SK-N-SH (cell line): ENCODE results near the gene LCE1D. TPM values are rescaled to one million over a fixed set of nuclear protein-coding genes. Genes with fewer than 3 reads are reported as not detected.

Experiments
- FOSL2 ChIP-seq: IDR thresholded peaks from 2 replicates; pipeline ENCODE4 v1.4.0; 2012; ENCODE audit warnings: low read depth, mild to moderate bottlenecking, moderate library complexity, borderline replicate concordance
- FOXM1 ChIP-seq: IDR thresholded peaks from 2 replicates; pipeline ENCODE4 v1.4.0; 2012; ENCODE audit warnings: low read depth, mild to moderate bottlenecking
- NFIC ChIP-seq: IDR thresholded peaks from 2 replicates; pipeline ENCODE4 v1.4.0; 2012; ENCODE audit warnings: borderline replicate concordance
- NRF1 ChIP-seq: IDR thresholded peaks from 2 replicates; pipeline ENCODE4 v1.6.1; 2012; ENCODE audit warnings: low read depth, mild to moderate bottlenecking, low read length
- TEAD4 ChIP-seq: IDR thresholded peaks from 2 replicates; pipeline ENCODE4 v1.4.0; 2012; ENCODE audit warnings: mild to moderate bottlenecking, borderline replicate concordance; ENCODE audit not compliant: insufficient read depth
- polyA plus RNA-seq, 3 experiments: library from polyadenylated mRNA; depleted of rRNA; stranded (reverse); fragments of >200 nt; gene quantifications; 2 replicates each; pipeline ENCODE4 v1.2.3, GENCODE V29; 2012
- TF ChIP-seq, protein P1 (sequence below): fragments of 200-600 bp; sonication (generic); IDR thresholded peaks from 2 replicates; pipeline ENCODE4 v1.6.1; 2017; ENCODE audit warnings: antibody characterized with exemption, mild to moderate bottlenecking, moderate library complexity

LCE1D gene
- polyA plus RNA-seq, 1 of the 3 experiments (the other 2 are of a cell fraction) = not detected

- TF ChIP-seq, protein P1, sequence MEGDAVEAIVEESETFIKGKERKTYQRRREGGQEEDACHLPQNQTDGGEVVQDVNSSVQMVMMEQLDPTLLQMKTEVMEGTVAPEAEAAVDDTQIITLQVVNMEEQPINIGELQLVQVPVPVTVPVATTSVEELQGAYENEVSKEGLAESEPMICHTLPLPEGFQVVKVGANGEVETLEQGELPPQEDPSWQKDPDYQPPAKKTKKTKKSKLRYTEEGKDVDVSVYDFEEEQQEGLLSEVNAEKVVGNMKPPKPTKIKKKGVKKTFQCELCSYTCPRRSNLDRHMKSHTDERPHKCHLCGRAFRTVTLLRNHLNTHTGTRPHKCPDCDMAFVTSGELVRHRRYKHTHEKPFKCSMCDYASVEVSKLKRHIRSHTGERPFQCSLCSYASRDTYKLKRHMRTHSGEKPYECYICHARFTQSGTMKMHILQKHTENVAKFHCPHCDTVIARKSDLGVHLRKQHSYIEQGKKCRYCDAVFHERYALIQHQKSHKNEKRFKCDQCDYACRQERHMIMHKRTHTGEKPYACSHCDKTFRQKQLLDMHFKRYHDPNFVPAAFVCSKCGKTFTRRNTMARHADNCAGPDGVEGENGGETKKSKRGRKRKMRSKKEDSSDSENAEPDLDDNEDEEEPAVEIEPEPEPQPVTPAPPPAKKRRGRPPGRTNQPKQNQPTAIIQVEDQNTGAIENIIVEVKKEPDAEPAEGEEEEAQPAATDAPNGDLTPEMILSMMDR = no peak
- no peak for TF ChIP-seq NFIC
- TF ChIP-seq FOSL2 = no peak
- TF ChIP-seq FOXM1 = no peak
- TF ChIP-seq TEAD4 = no peak
- TF ChIP-seq NRF1 = no peak
Observed at GRCh38 chr1:152842556-152842955, 46.0 kb downstream of the LCE1D start, which contains the start of gene LCE6A (continued).

Other genes starting within 250 kb of the LCE1D start
- gene LCE3E, start 229.9 kb upstream of the LCE1D start, polyA plus RNA-seq (2012; rRNA removed) = not detected in 2 replicates
- gene LCE3D, start 216.2 kb upstream of the LCE1D start, polyA plus RNA-seq (2012; rRNA removed) = not detected in 2 replicates
- not detected in 2 replicates for gene LCE3C, start 196.5 kb upstream of the LCE1D start, polyA plus RNA-seq (2012; rRNA removed)
- not detected in 2 replicates for gene LCE3B, start 182.9 kb upstream of the LCE1D start, polyA plus RNA-seq (2012; rRNA removed)
- not detected in 2 replicates for gene LCE3A, start 173.6 kb upstream of the LCE1D start, polyA plus RNA-seq (2012; rRNA removed)
- not detected in 2 replicates for gene LCE2D, start 133.3 kb upstream of the LCE1D start, polyA plus RNA-seq (2012; rRNA removed)
- gene LCE2C, start 121.4 kb upstream of the LCE1D start, polyA plus RNA-seq (2012; rRNA removed) = not detected in 2 replicates
- not detected in 2 replicates for gene LCE2B, start 110.6 kb upstream of the LCE1D start, polyA plus RNA-seq (2012; rRNA removed)
- not detected in 2 replicates for gene LCE2A, start 98.4 kb upstream of the LCE1D start, polyA plus RNA-seq (2012; rRNA removed)
- gene LCE4A, start 88.6 kb upstream of the LCE1D start, polyA plus RNA-seq (2012; rRNA removed) = not detected in 2 replicates
- not detected in 2 replicates for gene KPRP, start 38.7 kb upstream of the LCE1D start, polyA plus RNA-seq (2012; rRNA removed)
- not detected in 2 replicates for gene LCE1F, start 21.6 kb upstream of the LCE1D start, polyA plus RNA-seq (2012; rRNA removed)
- gene LCE1E, start 10.5 kb upstream of the LCE1D start, polyA plus RNA-seq (2012; rRNA removed) = not detected in 2 replicates
- gene LCE1C, start 9.9 kb downstream of the LCE1D start, polyA plus RNA-seq (2012; rRNA removed) = not detected in 2 replicates
- gene LCE1B, start 15.2 kb downstream of the LCE1D start, polyA plus RNA-seq (2012; rRNA removed) = not detected in 2 replicates
- not detected in 2 replicates for gene LCE1A, start 30.8 kb downstream of the LCE1D start, polyA plus RNA-seq (2012; rRNA removed)
- not detected in 2 replicates for gene LCE6A, start 46.1 kb downstream of the LCE1D start, polyA plus RNA-seq (2012; rRNA removed)
- gene LCE7A, start 63.3 kb downstream of the LCE1D start, polyA plus RNA-seq (2012; rRNA removed) = not detected in 2 replicates
- not detected in 2 replicates for gene SMCP, start 81.6 kb downstream of the LCE1D start, polyA plus RNA-seq (2012; rRNA removed)
- gene IVL, start 111.8 kb downstream of the LCE1D start, polyA plus RNA-seq (2012; rRNA removed) = 0.64 and 0.86 TPM in 2 replicates
- not detected in 2 replicates for gene SPRR5, start 150.5 kb downstream of the LCE1D start, polyA plus RNA-seq (2012; rRNA removed)
- gene SPRR4, start 173.9 kb downstream of the LCE1D start, polyA plus RNA-seq (2012; rRNA removed) = not detected in 2 replicates
- not detected in 2 replicates for gene SPRR1A, start 187.4 kb downstream of the LCE1D start, polyA plus RNA-seq (2012; rRNA removed)
- gene SPRR3, start 205.0 kb downstream of the LCE1D start, polyA plus RNA-seq (2012; rRNA removed) = not detected in 2 replicates
- gene SPRR1B, start 234.5 kb downstream of the LCE1D start, polyA plus RNA-seq (2012; rRNA removed) = not detected in 2 replicates
- gene SPRR2D, start 244.4 kb downstream of the LCE1D start, polyA plus RNA-seq (2012; rRNA removed) = not detected in 2 replicates